Vagina (tissue), 2 donors: ENCODE results near the gene RNF182.

Experiments used
- POLR2A ChIP-seq, 2 donors: fragments of 450-650 bp; IDR thresholded peaks; one replicate each; pipeline ENCODE4 v1.6.1; 2017; ENCODE audit warnings: antibody characterized with exemption in 2 of 2, mild to moderate bottlenecking in 2 of 2, moderate library complexity in 2 of 2
- POLR2AphosphoS5 ChIP-seq, 2 donors: sonication (generic); formaldehyde crosslinking; IDR thresholded peaks; one replicate each; pipeline ENCODE4 v1.9.0; 2017; ENCODE audit warnings: antibody characterized with exemption in 2 of 2, mild to moderate bottlenecking in 2 of 2, low read depth in 1 of 2; ENCODE audit not compliant: insufficient read depth in 1 of 2

GRCh38 chr6:13941902-13942301 is 17.1 kb downstream of the RNF182 start:
- TF ChIP-seq POLR2AphosphoS5 (IDR thresholded peaks at IDR 0.05; ENCODE audit: insufficient read depth in 1 of 2, low read depth in 1 of 2) (no peak), POLR2A (IDR thresholded peaks at IDR 0.05) (no peak)
